ENCODE results near the gene ACSL1. TPM values are rescaled to one million over a fixed set of nuclear protein-coding genes. Genes with fewer than 3 reads are reported as not detected.

The ACSL1 gene
- total RNA-seq, 1 donor from 2014 or later, result 316 TPM

DNA sequence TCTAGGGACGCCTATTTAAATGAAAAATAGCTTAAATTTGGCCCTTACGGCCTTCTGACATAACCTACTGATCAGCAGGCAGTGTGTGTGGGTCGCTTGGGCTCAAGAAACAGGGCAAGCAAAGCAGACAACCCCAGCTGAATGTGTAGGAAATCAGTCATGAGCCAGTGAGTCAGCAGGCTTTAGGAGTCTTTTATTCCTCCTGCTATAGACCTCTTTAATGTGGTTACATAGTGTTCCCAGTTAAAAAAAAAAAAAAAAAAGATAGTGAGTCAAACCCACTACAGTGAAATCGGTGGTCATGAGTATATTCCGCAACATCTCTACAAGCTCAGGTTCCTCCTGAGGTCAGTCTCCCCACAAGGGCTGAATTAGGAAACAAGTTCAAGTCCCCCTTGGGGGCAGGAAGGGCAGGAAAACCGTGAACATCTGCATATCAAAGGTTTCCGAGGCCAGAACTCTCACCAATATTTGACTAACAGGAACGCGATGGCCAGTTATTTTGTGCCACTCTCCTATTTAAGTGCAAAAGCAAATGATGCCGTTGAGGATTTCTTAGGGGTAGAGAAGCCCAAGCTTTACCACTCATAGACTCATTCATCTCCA is 32.7 kb downstream of the ACSL1 start:
- Histone ChIP-seq H3K9me3 (replicated peaks) (no peaks in the 10 kb centered on the region), H3K36me3 (peaks cover 28% of the 10 kb centered on the region), H3K4me1 (peaks cover 83% of the 10 kb centered on the region), H3K27me3 (ENCODE audit: low read depth) (no peaks in the 10 kb centered on the region), H3K27ac (replicated peaks) (peak overlapping the region; percentile 69), H3K4me3 (peak overlapping the region; percentile 5)
- TF ChIP-seq, protein P1, sequence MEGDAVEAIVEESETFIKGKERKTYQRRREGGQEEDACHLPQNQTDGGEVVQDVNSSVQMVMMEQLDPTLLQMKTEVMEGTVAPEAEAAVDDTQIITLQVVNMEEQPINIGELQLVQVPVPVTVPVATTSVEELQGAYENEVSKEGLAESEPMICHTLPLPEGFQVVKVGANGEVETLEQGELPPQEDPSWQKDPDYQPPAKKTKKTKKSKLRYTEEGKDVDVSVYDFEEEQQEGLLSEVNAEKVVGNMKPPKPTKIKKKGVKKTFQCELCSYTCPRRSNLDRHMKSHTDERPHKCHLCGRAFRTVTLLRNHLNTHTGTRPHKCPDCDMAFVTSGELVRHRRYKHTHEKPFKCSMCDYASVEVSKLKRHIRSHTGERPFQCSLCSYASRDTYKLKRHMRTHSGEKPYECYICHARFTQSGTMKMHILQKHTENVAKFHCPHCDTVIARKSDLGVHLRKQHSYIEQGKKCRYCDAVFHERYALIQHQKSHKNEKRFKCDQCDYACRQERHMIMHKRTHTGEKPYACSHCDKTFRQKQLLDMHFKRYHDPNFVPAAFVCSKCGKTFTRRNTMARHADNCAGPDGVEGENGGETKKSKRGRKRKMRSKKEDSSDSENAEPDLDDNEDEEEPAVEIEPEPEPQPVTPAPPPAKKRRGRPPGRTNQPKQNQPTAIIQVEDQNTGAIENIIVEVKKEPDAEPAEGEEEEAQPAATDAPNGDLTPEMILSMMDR (IDR thresholded peaks at IDR 0.05; ENCODE audit: borderline replicate concordance), result no peak
- no peak for DNase-seq
- intact Hi-C loops (cut with micrococcal nuclease), result no loop called here

DNA sequence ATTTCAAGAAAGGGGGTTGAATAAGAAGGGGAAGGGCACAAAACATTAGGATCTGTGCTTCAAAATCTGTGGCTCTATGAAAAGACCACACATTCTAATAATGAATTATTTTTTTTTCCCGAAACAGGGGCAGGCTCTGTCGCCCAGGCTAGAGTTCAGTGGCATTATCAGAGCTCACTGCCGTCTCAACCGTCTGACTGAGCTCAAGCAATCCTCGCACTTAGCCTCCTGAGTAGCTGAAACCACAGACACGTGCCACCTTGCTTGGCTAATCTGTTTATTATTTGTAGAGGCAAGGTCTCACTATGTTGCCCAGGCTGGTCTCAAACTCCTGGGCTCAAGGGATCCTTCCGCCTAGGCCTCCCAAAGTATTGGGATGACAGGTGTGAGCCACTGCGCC is 33.4 kb downstream of the ACSL1 start:
- Histone ChIP-seq H3K27ac (replicated peaks) (peak overlapping the region; percentile 69), H3K27me3 (ENCODE audit: low read depth) (no peaks in the 10 kb centered on the region), H3K4me3 (no peak overlapping the region), H3K4me1 (peaks cover 76% of the 10 kb centered on the region), H3K9me3 (replicated peaks) (no peaks in the 10 kb centered on the region), H3K36me3 (peaks cover 29% of the 10 kb centered on the region)
- TF ChIP-seq, protein P1 (IDR thresholded peaks at IDR 0.05; ENCODE audit: borderline replicate concordance), result no peak
- DNase-seq, result no peak
- intact Hi-C loops (cut with micrococcal nuclease), result no loop called here

- H3K4me3 ChIP-seq, result no peak overlapping the region
- TF ChIP-seq, protein P1 (IDR thresholded peaks at IDR 0.05; ENCODE audit: borderline replicate concordance), result no peak
- no peak overlapping the region for H3K27ac ChIP-seq (replicated peaks)
- H3K9me3 ChIP-seq (replicated peaks), result no peaks in the 10 kb centered on the region
- no peak for DNase-seq
- H3K4me1 ChIP-seq, result peaks cover 71% of the 10 kb centered on the region
- intact Hi-C loops (cut with micrococcal nuclease), result no loop called here
- H3K27me3 ChIP-seq (ENCODE audit: low read depth), result no peaks in the 10 kb centered on the region
- H3K36me3 ChIP-seq, result peaks cover 42% of the 10 kb centered on the region
These were observed 34.9 kb downstream of the ACSL1 start for GRCh38 chr4:184790826-184791225.

- intact Hi-C loops (cut with micrococcal nuclease), result no loop called here
- Histone ChIP-seq H3K9me3 (replicated peaks) (no peaks in the 10 kb centered on the region), H3K27me3 (ENCODE audit: low read depth) (no peaks in the 10 kb centered on the region), H3K36me3 (peaks cover 69% of the 10 kb centered on the region), H3K27ac (replicated peaks) (no peak overlapping the region), H3K4me1 (peaks cover 49% of the 10 kb centered on the region), H3K4me3 (no peak overlapping the region)
- DNase-seq, result no peak
- TF ChIP-seq, protein P1 (IDR thresholded peaks at IDR 0.05; ENCODE audit: borderline replicate concordance), result no peak
These were observed 37.8 kb downstream of the ACSL1 start for GRCh38 chr4:184787766-184788503.

- Histone ChIP-seq H3K4me3 (no peak overlapping the region), H3K27me3 (ENCODE audit: low read depth) (no peaks in the 10 kb centered on the region), H3K27ac (replicated peaks) (no peak overlapping the region), H3K36me3 (peaks cover 83% of the 10 kb centered on the region), H3K9me3 (replicated peaks) (no peaks in the 10 kb centered on the region), H3K4me1 (peaks cover 32% of the 10 kb centered on the region)
- DNase-seq, result no peak
- intact Hi-C loops (cut with micrococcal nuclease), result no loop called here
- TF ChIP-seq, protein P1 (IDR thresholded peaks at IDR 0.05; ENCODE audit: borderline replicate concordance), result no peak
These were observed 40.0 kb downstream of the ACSL1 start for GRCh38 chr4:184785813-184786212.
